Trophoblast cell (in vitro differentiated cells and primary cell): Measurements from ENCODE around the gene ARAP1.

ENCODE experiments used
- DNase-seq, 2 donors: peaks; one replicate each; pipeline ENCODE4 v3.0.0-alpha.2; 2016
- H2AFZ ChIP-seq: 2 replicates; pipeline ENCODE4 v1.6.1; 2013; ENCODE audit warnings: low read length, moderate library complexity, mild to moderate bottlenecking; ENCODE audit not compliant: insufficient read depth, poor library complexity
- H2AK5ac ChIP-seq: 2 replicates; pipeline ENCODE4 v1.6.1; 2013; ENCODE audit warnings: mild to moderate bottlenecking, low read length
- H2BK120ac ChIP-seq: 2 replicates; pipeline ENCODE4 v1.6.1; 2013; ENCODE audit warnings: low read length, mild to moderate bottlenecking, moderate library complexity; ENCODE audit not compliant: insufficient read depth, poor library complexity
- H2BK12ac ChIP-seq: 2 replicates; pipeline ENCODE4 v1.6.1; 2013; ENCODE audit warnings: mild to moderate bottlenecking, low read length, moderate library complexity
- H2BK5ac ChIP-seq: 2 replicates; pipeline ENCODE4 v1.6.1; 2013; ENCODE audit warnings: low read length, low read depth, moderate library complexity, mild to moderate bottlenecking; ENCODE audit not compliant: poor library complexity
- H3K14ac ChIP-seq: 2 replicates; pipeline ENCODE4 v1.6.1; 2013; ENCODE audit warnings: mild to moderate bottlenecking, low read length
- H3K18ac ChIP-seq: 2 replicates; pipeline ENCODE4 v1.6.1; 2013; ENCODE audit warnings: mild to moderate bottlenecking, low read length
- H3K23ac ChIP-seq: 2 replicates; pipeline ENCODE4 v1.6.1; 2013; ENCODE audit warnings: low read length
- H3K27ac ChIP-seq: 2 replicates; pipeline ENCODE4 v1.5.1; 2013; ENCODE audit warnings: low read depth, mild to moderate bottlenecking, inconsistent platforms, low read length, moderate library complexity
- H3K27me3 ChIP-seq: 2 replicates; pipeline ENCODE4 v1.6.1; 2013; ENCODE audit warnings: inconsistent platforms, mild to moderate bottlenecking, low read length, moderate library complexity; ENCODE audit not compliant: insufficient read depth
- H3K36me3 ChIP-seq, 2 experiments: 1 replicate in 1 of 2; 2 replicates in 1 of 2; pipeline ENCODE4 v1.6.1; 2013; ENCODE audit warnings: low read length in 2 of 2, mild to moderate bottlenecking in 2 of 2, moderate library complexity in 1 of 2; ENCODE audit not compliant: insufficient read depth in 2 of 2, control insufficient read depth in 1 of 2
- H3K4ac ChIP-seq: 2 replicates; pipeline ENCODE4 v1.6.1; 2013; ENCODE audit warnings: low read depth, mild to moderate bottlenecking, low read length, moderate library complexity
- H3K4me1 ChIP-seq, 2 experiments: 1 replicate in 1 of 2; 2 replicates in 1 of 2; pipeline ENCODE4 v1.6.1; 2013; ENCODE audit warnings: low read length in 2 of 2, mild to moderate bottlenecking in 2 of 2, moderate library complexity in 1 of 2; ENCODE audit not compliant: insufficient read depth in 2 of 2, control insufficient read depth in 1 of 2
- H3K4me2 ChIP-seq: 2 replicates; pipeline ENCODE4 v1.6.1; 2013; ENCODE audit warnings: inconsistent platforms, mild to moderate bottlenecking, low read length, moderate library complexity
- H3K4me3 ChIP-seq: 2 replicates; pipeline ENCODE4 v1.5.1; 2013; ENCODE audit warnings: mild to moderate bottlenecking, low read depth, low read length, inconsistent platforms
- H3K79me1 ChIP-seq: one replicate; pipeline ENCODE4 v1.6.1; 2013; ENCODE audit warnings: low read length
- H3K79me2 ChIP-seq: 2 replicates; pipeline ENCODE4 v1.6.1; 2013; ENCODE audit warnings: low read length, mild to moderate bottlenecking; ENCODE audit not compliant: control insufficient read depth, insufficient read depth, poor library complexity
- H3K9ac ChIP-seq: 2 replicates; pipeline ENCODE4 v1.6.1; 2013; ENCODE audit warnings: mild to moderate bottlenecking, low read length
- H3K9me3 ChIP-seq: 2 replicates; pipeline ENCODE4 v1.6.1; 2013; ENCODE audit warnings: low read depth, mild to moderate bottlenecking, control low read depth, inconsistent platforms, low read length; ENCODE audit not compliant: insufficient read depth
- H4K12ac ChIP-seq: 2 replicates; pipeline ENCODE4 v1.6.1; 2013; ENCODE audit warnings: low read depth, mild to moderate bottlenecking, low read length, moderate library complexity
- H4K8ac ChIP-seq: 2 replicates; pipeline ENCODE4 v1.6.1; 2013; ENCODE audit warnings: low read depth, mild to moderate bottlenecking, low read length, moderate library complexity
- H4K91ac ChIP-seq: one replicate; pipeline ENCODE4 v1.6.1; 2013; ENCODE audit warnings: low read depth, mild to moderate bottlenecking, low read length, moderate library complexity
- WGBS: extraction: QIAGEN DNeasy Blood & Tissue Kit; methylation state at CpG from one replicate; pipeline ENCODE4 v1.1.7; 2013; ENCODE audit warnings: missing lambda C conversion rate; ENCODE audit not compliant: insufficient read length, insufficient coverage; ENCODE audit errors: extremely low coverage; 5-methylcytosine and 5-hydroxymethylcytosine counted together

The ARAP1 gene

DNA sequence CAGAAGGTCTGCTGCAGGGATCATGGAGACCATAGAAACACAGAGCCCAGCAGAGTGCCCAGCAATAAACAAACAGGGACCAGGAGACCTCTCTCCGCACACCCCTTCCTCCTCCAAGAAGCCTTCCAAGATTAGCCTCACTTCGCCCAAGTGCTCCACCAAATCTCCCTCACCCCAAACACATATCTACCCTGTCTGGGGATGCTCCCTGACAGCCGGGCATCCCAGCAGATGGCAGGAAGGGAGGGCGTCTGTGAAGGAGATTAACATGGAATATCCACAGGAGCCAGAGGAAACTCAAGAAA lies 26.5 kb downstream of the ARAP1 start:
- H3K27ac ChIP-seq: no peak overlapping the region
- H3K4me3 ChIP-seq: no peak overlapping the region
- H3K23ac ChIP-seq: no peak overlapping the region
- DNase-seq: no peak
- H3K14ac ChIP-seq: no peak overlapping the region
- H3K4ac ChIP-seq: no peak overlapping the region
- no peaks in the 10 kb centered on the region for H3K9me3 ChIP-seq
- peaks cover 1% of the 10 kb centered on the region for H3K79me2 ChIP-seq
- H4K12ac ChIP-seq: no peak overlapping the region
- H3K79me1 ChIP-seq: peaks cover 10% of the 10 kb centered on the region
- H2BK12ac ChIP-seq: no peak overlapping the region
- no peak overlapping the region for H2AK5ac ChIP-seq
- H2BK120ac ChIP-seq: no peak overlapping the region
- whole genome bisulfite sequencing: no CpG with 5 or more reads among the region's 4 CpGs
- H3K4me1 ChIP-seq: peaks cover 19 to 20% of the 10 kb centered on the region in 2 experiments
- no peak overlapping the region for H4K91ac ChIP-seq
- no peaks in the 10 kb centered on the region for H3K27me3 ChIP-seq
- no peak overlapping the region for H2AFZ ChIP-seq
- no peak overlapping the region for H3K9ac ChIP-seq
- no peak overlapping the region for H2BK5ac ChIP-seq
- no peak overlapping the region for H4K8ac ChIP-seq
- no peaks in the 10 kb centered on the region for H3K36me3 ChIP-seq
- no peak overlapping the region for H3K18ac ChIP-seq
- no peak overlapping the region for H3K4me2 ChIP-seq

DNA sequence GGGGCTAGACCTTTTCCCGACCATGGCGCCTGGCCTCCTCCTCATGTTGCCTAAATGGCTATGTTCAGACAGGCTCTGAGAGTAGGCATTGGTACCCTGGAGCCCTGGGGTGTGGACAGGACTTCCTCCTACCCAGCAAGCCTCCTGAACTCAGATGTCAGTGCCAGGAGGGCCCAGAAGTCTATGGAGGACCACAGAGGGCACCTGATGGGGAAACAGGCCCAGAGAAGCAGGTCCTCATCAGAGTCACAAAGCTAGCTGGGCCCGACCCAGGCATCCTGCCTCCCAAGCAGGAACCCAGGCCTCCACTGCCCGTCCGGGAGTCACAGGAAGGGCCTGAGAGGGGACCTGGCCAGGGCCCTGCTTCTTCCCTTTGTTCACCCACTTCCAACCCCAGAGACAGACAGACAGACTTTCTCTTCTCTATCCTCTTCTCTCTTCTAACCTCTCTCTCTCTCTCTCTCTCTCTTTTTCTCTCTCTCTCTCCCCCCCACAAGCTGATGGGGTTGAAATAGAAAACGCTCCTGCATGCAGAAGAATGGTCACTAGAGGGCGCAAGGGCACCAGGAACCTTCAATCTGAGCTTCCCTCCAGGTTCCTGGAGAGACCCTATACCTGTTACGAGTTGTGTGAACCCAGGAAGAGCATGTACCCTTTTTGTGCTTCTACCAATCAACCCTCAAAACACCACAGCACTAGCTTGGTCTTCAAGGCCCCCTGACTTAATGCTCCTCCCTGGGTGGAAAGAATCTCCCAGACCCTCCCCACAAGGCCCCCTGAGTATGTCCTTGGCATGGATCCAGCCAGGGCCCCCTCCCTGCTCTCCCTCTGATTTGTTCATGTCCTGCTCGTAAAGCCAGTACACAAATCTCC lies 27.1 kb downstream of the ARAP1 start:
- Histone ChIP-seq H3K4me1 (peaks cover 19 to 23% of the 10 kb centered on the region in 2 experiments), H3K14ac (no peak overlapping the region), H3K27me3 (no peaks in the 10 kb centered on the region), H3K9me3 (no peaks in the 10 kb centered on the region), H3K4ac (no peak overlapping the region), H3K18ac (no peak overlapping the region), H4K12ac (no peak overlapping the region), H3K79me1 (peaks cover 10% of the 10 kb centered on the region), H3K27ac (no peak overlapping the region), H2BK120ac (no peak overlapping the region), H2AK5ac (no peak overlapping the region), H2BK12ac (no peak overlapping the region), H3K4me3 (no peak overlapping the region), H4K8ac (no peak overlapping the region), H3K4me2 (no peak overlapping the region), H4K91ac (no peak overlapping the region), H3K79me2 (peaks cover 1% of the 10 kb centered on the region), H3K23ac (no peak overlapping the region), H2AFZ (no peak overlapping the region), H2BK5ac (no peak overlapping the region), H3K9ac (no peak overlapping the region), H3K36me3 (no peaks in the 10 kb centered on the region)
- peak; percentile 83 to 92 for DNase-seq
- no CpG with 5 or more reads among the region's 9 CpGs for WGBS

DNA sequence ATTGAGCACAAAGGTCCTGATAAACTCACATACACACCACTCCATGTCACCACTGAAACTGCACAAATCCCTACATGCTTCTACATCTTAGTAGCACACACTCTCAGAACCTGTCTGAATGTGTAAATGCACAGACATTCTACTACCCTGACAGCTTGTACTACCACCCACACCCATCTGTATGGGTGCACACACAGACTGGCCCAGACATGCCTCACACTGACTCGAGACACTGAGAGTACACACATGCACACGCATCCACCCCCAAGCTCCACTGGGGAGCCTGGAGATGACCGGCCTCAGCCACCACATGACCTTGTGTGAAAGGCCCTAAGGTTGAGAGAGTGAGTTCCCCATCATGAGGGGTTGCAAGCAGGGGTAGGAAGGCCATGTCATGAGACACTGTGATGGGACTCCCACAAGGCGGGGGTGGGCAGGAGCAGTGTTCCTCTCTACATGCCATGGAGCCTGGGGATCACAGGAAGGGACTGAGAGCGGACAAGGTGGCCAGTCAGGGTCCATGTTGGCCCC lies 28.1 kb downstream of the ARAP1 start:
- H3K9ac ChIP-seq: no peak overlapping the region
- no peak overlapping the region for H2BK12ac ChIP-seq
- H4K12ac ChIP-seq: no peak overlapping the region
- H2AFZ ChIP-seq: no peak overlapping the region
- no peak overlapping the region for H2BK5ac ChIP-seq
- no peak overlapping the region for H3K4me3 ChIP-seq
- WGBS: no CpG with 5 or more reads among the region's 5 CpGs
- no peak overlapping the region for H3K4me2 ChIP-seq
- H3K27ac ChIP-seq: no peak overlapping the region
- peaks cover 19 to 23% of the 10 kb centered on the region in 2 experiments for H3K4me1 ChIP-seq
- no peaks in the 10 kb centered on the region for H3K9me3 ChIP-seq
- no peak overlapping the region for H4K91ac ChIP-seq
- H3K4ac ChIP-seq: no peak overlapping the region
- no peak overlapping the region for H3K14ac ChIP-seq
- H3K18ac ChIP-seq: no peak overlapping the region
- H4K8ac ChIP-seq: no peak overlapping the region
- peaks cover 1% of the 10 kb centered on the region for H3K79me2 ChIP-seq
- H3K36me3 ChIP-seq: no peaks in the 10 kb centered on the region
- no peak overlapping the region for H2BK120ac ChIP-seq
- no peak for DNase-seq
- H3K27me3 ChIP-seq: no peaks in the 10 kb centered on the region
- no peak overlapping the region for H2AK5ac ChIP-seq
- no peak overlapping the region for H3K23ac ChIP-seq
- peaks cover 10% of the 10 kb centered on the region for H3K79me1 ChIP-seq

DNA sequence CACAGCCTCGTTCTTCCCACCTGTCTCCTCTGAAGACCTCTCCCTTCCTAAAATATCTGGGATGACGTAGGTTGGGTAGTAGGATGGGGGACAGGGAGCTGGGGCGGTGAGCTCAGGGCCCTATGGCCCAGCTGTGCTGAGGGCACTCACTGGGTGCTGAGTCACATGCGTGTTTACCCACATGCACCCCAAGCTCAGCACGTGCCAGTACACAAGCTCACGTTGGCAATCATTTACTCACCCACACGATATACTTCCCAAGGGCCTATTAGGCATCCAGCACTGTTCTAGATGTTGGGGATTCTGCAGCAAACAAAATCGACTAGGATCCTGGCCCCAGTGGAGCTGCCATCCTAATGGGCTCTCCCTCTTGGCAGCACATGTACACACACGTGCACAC lies 28.7 kb downstream of the ARAP1 start:
- Histone ChIP-seq H3K9ac (no peak overlapping the region), H3K79me1 (peaks cover 10% of the 10 kb centered on the region), H4K12ac (no peak overlapping the region), H3K18ac (no peak overlapping the region), H3K9me3 (no peaks in the 10 kb centered on the region), H3K4me2 (no peak overlapping the region), H3K23ac (no peak overlapping the region), H2BK5ac (no peak overlapping the region), H3K79me2 (peaks cover 1% of the 10 kb centered on the region), H3K36me3 (no peaks in the 10 kb centered on the region), H2BK120ac (no peak overlapping the region), H3K27ac (no peak overlapping the region), H2AFZ (no peak overlapping the region), H3K4me1 (peaks cover 19 to 23% of the 10 kb centered on the region in 2 experiments), H4K91ac (no peak overlapping the region), H2AK5ac (no peak overlapping the region), H3K4ac (no peak overlapping the region), H3K27me3 (no peaks in the 10 kb centered on the region), H2BK12ac (no peak overlapping the region), H3K4me3 (peak overlapping the region; percentile 14), H3K14ac (no peak overlapping the region), H4K8ac (no peak overlapping the region)
- no peak for DNase-seq
- WGBS: no CpG with 5 or more reads among the region's 9 CpGs
